Epithelial cell of proximal tubule (primary cell): ENCODE data around the gene NT5DC2. TPM values are rescaled to one million over a fixed set of nuclear protein-coding genes. Genes with fewer than 3 reads are reported as not detected.

Experiments used
- DNase-seq: peaks from one replicate; pipeline ENCODE4 v3.0.0-alpha.2; 2011; ENCODE audit warnings: low read depth
- H3K4me3 ChIP-seq: 2 replicates; pipeline ENCODE4 v1.5.1; 2011; ENCODE audit warnings: low read depth, mild to moderate bottlenecking, low read length
- total RNA-seq: library from RNA; depleted of rRNA; stranded (reverse); fragments of >200 nt; gene quantifications from 2 replicates; pipeline ENCODE4 v1.2.3, GENCODE V29; 2015
- TF ChIP-seq, protein P1 (sequence below): conservative IDR thresholded peaks from 2 replicates; pipeline ENCODE4 v1.5.1; 2012; ENCODE audit warnings: low read depth, mild to moderate bottlenecking, low read length

The NT5DC2 gene
- total RNA-seq, 1 donor from 2014 or later, result 144 TPM

DNA sequence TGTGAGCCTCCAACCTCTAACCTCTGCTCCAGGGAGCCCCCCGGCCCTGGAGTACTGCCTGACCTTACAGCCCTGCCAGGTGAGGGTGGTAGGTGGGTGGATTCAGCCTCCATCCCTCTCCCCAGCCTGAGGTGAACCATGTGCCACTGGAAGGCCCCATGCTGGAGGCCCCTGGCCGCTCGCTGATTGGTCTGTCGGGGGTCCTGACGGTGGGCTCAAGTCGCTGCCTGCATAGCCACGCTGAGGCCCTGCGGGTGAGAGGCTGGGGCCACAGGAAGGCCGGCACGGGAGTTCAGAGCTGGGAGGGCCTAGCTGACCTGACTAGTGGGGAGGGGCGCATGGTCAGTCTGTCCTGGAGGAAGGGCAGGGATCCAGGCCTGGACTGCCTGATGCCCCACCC, 19.1 kb downstream of the NT5DC2 start:
- DNase-seq, result no peak
- H3K4me3 ChIP-seq, result no peak overlapping the region
- TF ChIP-seq, protein P1, sequence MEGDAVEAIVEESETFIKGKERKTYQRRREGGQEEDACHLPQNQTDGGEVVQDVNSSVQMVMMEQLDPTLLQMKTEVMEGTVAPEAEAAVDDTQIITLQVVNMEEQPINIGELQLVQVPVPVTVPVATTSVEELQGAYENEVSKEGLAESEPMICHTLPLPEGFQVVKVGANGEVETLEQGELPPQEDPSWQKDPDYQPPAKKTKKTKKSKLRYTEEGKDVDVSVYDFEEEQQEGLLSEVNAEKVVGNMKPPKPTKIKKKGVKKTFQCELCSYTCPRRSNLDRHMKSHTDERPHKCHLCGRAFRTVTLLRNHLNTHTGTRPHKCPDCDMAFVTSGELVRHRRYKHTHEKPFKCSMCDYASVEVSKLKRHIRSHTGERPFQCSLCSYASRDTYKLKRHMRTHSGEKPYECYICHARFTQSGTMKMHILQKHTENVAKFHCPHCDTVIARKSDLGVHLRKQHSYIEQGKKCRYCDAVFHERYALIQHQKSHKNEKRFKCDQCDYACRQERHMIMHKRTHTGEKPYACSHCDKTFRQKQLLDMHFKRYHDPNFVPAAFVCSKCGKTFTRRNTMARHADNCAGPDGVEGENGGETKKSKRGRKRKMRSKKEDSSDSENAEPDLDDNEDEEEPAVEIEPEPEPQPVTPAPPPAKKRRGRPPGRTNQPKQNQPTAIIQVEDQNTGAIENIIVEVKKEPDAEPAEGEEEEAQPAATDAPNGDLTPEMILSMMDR, result no peak

DNA sequence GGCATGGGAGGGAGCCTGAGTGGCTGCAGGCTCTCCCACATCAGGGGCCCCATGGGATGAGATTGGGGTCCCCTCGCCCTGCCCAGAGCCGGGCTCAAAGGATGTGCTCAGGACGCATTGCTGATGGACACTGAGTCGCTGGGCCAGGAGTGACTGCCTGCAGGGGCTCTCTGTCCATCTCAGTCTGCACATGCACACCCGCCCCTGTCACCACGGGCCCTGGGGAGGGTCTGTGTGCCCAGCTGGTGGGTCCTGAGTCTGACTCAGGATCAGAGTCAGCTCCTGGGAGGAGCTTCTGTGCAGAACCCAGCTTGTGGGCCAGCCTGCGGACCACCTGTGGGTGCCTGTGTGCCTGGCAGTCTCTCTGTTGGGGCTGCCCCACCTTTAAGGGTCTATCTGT, 20.4 kb downstream of the NT5DC2 start:
- DNase-seq, result no peak
- H3K4me3 ChIP-seq, result no peak overlapping the region
- TF ChIP-seq, protein P1, result no peak

DNA sequence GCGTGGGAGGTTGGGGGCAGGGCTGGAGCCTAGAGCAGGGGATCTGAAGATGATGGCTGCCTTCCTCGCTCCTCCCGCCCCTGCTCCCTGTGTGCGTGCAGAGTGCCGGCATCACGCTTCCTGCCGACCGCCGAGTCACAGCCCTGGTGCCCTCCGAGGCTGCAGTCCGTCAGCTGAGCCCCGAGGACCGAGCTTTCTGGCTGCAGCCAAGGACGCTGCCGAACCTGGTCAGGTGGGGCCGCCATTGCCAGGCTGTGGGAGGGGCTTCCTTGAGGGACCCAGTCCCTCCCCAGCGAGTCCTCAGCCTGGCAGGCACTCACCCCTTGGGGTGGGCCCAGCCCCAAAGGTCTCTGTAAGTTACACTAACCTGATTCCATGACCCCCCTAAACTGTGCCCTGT, 20.9 kb downstream of the NT5DC2 start:
- H3K4me3 ChIP-seq, result no peak overlapping the region
- TF ChIP-seq, protein P1, result no peak
- no peak for DNase-seq

DNA sequence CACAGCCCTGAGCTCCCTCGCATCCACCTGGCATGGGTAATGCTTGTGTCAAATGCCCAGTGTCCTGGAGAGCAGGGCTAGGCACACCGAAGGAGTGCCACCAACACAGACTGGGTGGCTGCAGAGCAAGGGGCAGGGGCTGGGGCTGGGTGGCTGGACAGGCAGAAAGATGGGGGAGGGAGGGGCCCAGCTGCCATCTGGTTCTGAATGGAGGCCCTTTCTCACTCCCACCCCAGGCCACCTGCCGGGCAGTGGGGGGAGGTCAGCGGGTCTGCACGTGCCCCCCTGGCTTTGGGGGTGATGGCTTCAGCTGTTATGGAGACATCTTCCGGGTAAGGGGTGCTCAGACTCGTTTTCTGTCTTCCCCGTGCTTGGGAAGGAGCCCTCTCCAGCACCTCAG, 21.6 kb downstream of the NT5DC2 start:
- DNase-seq, result no peak
- no peak overlapping the region for H3K4me3 ChIP-seq
- TF ChIP-seq, protein P1, result no peak

DNA sequence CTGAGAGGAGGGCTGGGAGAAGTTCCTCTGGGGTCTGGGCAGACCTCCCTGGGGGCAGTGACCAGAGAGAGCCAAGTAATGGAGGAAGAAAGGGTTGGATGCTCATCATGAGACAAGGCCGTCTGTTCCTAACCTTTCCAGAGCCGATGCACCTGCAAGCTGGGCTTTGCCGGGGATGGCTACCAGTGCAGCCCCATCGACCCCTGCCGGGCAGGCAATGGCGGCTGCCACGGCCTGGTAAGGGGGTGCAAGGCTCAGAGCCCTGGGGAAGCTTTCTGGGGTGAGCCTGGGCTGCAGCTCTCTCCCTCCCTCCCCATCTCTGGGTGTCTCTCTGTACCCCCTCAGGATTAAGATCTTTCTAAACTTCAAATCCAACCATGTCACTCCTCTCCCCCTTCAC, 22.1 kb downstream of the NT5DC2 start:
- TF ChIP-seq, protein P1, result no peak
- no peak for DNase-seq

DNA sequence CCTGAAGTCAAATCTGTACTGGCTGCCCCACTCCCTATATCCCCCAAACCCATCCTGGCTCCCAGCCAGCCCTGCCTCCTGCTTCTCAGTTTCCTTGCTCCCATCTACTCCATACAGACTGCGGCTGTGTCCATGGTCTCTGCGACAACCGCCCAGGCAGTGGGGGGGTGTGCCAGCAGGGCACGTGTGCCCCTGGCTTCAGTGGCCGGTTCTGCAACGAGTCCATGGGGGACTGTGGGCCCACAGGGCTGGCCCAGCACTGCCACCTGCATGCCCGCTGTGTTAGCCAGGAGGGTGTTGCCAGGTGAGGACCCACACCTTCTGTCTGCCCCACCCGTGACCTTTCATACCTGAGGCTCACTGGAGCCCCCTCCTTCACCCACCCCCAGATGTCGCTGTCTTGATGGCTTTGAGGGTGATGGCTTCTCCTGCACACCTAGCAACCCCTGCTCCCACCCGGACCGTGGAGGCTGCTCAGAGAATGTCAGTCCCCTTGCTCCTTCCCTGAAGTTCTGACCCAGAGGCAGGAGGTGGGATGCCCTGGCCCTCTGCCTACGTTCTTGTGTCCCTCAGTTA, 23.8 kb downstream of the NT5DC2 start:
- TF ChIP-seq, protein P1, result no peak
- DNase-seq, result no peak
- H3K4me3 ChIP-seq, result no peak overlapping the region

More for the DNA sequence above, 22.1 kb downstream of the NT5DC2 start:
- H3K4me3 ChIP-seq, result no peak overlapping the region

DNA sequence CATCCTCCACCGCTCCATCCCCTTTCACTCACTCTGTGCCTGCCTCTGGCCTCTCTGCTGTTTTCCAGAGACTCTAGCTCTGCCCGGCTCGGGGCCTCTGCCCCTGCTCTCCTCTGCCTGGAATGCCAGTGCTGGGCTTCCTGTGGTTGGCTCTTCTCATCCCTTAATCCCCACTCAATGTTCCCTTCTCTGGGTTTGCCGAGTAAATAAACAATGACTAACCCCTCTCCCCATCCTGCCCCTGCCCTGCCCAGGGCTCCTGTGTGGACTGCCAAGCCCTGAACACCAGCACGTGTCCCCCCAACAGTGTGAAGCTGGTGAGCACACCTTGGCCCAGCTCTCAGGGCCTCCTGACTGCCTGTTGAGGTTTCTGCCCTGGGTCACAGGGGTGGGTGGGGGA, 26.3 kb downstream of the NT5DC2 start:
- no peak overlapping the region for H3K4me3 ChIP-seq
- TF ChIP-seq, protein P1, result no peak
- no peak for DNase-seq
